ENCODE measurements around the gene PAXX. TPM values are rescaled to one million over a fixed set of nuclear protein-coding genes. Genes with fewer than 3 reads are reported as not detected.
A peak's percentile ranks its signal among the peaks of the same experiment; 100 is the strongest.

Gene PAXX
- total RNA-seq, 1 experiment from 2014 or later = 24.5 TPM

DNA sequence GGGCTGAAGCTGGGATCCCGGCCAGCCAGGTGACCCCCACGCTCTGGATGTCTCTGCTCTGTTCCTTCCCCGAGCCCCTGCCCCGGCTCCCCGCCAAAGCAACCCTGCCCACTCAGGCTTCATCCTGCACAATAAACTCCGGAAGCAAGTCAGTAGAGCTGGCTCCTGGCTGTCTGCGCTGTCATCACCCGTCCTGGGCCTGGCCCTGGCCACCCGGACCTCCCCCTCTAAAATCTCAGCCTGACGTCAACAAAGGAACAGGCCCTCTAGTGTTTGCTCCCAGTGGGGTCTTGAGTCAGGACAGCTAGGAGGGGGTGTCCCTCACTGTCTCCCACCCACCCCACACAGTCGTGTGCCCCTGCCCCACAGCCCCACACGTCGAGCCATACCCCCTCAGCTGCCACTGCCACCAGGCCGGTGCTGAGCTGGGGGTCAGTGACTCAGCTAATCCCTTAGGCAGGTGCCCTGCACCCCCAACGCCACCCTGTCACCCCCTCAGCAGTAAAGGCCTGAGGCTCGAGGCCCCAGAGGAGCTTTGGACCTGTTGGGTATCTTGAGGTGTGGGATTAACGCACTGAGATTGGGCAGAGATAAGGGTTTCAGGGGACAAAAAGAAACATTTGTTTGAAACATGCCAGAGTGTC lies 10.5 kb upstream of the PAXX start:
- no peak for DNase-seq (ENCODE audit: low read depth)

DNA sequence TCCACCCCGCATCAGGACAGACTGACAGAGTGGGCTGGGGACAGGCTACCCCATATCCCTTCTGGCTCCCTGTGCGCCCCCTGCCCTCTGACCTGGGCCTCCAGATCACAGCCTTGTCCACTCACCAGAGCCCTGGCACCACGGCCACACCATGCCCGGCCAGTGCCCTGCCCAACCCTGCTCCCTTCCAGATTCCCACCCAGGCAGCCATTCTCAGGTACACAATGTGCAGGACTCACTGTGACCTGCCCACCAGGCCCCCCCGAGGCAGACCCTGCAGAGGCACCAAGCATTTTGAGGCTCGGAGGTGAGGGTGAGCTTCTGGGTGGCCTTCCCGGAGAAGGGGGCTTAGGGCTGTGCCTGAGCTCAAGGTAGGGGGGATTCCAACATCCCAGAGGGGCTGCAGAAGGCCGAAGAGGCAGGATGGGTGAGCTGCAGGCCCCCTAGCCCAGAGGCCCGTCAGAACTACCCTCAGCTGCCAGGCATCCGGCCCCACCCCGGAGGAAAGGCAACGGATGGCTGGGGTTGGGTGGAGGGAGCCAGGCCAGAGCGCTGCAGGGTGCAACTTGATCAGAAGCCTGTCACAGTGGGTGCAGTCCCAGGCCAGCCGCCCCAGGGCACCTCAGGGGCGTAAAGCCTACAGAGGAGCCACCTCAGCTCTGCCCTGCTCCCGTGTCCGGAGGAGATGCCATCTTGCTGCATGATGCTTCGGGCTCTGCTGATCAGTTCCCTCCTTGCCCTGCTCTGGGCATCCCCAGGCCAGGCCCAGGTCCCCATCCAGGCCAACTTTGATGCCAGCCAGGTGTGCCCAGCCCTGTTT lies 9.8 kb upstream of the PAXX start, which contains the start of gene LCNL1:
LCNL1 (plus strand) TSS at position 762 of the 820 bp plus-strand sequence. CDS start 594 bp downstream, outside the sequence.
- DNase-seq (ENCODE audit: low read depth) = no peak

DNA sequence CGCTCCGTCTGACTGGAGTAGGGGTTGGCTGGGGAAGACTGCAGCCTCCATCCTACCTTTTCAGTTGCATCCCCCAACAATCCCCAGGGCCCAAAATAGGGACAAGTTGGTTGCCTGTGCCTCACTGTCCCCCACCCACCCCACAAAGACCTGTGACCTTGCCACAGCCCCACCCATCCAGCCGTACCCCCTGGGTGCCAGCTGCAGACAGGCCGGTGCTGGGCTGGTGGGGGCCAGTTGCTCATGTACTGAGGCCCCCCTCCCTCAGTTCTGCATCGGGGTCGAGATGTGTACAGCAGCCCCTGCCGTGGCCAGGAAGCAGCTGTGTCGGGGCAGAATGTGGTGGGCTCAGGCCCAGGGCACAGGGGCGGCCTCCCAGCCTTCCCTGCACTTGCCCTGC lies 9.1 kb upstream of the PAXX start:
- DNase-seq (ENCODE audit: low read depth) = no peak

DNA sequence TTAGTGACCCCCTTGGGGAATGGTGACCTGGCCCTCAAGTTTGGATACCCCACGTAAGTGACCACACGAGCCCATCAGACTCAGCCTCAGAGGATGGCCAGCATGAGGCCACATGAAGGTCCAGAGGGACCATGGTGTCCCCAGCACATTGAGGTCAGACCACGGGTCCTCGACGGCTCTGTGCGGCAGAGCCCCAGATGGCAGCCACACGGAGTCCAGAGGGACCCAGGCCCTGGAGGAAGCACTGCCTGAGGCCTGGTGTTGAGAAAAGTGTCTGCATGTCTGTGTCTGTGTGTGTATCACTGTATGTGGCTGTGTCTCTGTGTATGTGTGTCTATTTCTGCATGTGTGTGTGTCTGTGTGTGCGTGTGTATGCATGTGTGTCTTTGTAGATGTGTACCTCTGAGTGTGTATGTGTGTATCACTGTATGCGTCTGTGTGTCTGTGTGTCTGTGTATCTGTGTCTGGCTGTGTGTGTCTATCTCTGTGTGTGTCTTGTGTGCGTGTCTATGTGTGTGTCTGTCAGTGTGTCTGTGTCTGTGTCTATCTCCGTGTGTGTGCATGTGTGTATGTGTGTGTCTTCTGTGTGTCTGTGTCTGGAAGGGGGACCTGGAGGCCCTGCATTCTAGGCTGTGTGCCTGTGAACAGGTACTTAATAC lies 8.4 kb upstream of the PAXX start:
- DNase-seq (ENCODE audit: low read depth) = no peak

DNA sequence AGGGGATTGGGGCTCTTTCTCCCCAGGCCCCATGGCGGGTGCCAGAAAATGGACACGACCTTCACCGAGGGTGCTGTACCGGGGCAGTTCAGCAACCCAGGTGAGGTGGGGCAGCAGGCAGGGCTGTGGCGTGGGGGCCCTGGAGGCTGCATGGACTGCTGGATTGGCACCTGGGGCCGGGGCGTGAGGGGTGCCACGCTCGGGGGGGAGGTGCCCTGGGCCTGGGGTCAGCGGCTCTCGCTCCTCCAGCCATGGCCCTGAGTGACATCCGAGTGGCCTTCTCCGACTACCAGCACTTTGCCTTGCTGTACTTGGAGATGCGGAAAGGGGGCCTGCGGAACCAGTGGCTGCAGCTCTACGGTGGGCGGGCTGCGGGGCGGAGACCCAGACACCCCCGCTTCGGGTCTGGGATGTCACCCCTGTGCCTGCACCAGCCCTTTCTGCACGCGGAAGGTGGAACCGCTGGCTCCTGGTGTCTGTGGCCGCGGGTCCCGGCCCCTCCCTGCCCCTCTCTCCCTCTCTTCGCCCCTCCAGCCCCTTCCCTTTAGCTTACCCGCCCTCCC lies 7.7 kb upstream of the PAXX start:
- DNase-seq (ENCODE audit: low read depth) = no peak

DNA sequence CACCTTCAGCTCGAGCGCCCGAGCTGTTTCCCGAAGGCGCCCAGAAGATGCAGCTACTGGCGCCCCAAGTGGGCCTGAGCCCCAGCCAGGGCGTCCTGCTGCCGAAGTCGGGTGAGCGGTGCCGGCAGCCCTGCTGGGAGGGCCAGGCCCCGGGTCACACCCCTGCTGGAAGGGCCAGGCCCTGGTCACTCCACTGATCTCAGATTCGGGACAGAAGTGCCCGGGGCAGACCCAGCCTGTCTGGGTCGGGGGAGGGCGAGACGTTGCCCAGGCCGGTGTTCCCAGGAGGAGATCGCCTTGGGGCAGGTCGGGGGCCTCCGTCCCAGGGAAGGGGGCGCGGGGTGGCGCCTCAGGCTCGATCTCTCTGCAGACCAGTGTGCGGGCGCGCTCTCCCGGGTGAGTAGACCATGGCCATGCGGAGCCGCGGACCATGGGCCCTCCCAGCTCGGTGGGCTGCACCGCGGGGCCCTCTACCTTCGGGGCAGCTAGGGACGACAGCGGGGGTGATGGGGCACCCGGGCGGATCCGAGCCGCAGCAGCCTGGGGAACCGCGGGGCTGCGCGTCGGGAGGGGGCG lies 7.1 kb upstream of the PAXX start:
- no peak for DNase-seq (ENCODE audit: low read depth)

DNA sequence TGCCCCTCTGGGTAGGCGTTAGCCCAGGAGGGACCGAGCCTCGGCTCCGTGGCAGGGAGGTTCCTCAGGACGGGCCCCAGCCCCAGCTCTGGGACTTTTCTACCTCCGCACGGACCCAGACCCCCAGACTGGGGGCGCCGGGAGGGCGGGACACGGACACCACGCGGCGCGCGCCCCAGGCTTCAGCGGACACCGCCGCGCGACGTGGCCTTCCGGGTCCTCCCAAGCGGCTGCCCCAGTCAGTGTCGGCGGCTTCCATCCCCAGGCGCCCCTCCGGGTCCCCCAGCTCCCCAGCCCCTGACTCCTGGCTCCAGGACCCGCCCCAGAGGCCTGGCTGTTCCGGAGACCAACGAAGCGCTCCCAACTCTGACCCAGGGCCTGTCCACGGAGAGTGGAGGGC lies 6.4 kb upstream of the PAXX start:
- no peak for DNase-seq (ENCODE audit: low read depth)

DNA sequence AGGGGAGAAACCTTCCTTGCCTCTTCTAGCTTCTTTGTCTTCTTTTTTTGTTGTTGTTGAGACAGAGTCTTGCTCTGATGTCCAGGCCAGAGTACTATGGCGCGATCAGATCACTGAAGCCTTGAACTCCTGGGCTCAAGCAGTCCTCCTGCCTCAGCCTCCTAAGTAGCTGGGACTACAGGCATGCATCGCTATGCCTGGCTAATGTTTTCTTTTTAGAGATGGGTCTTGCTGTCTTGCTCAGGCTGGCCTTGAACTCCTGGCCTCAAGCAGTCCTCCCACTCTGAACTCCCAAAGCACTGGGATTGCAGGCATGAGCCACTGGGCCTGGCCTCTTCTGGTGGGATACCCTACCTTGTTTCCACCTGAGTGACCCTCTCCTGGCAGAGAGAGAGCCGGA lies 3.4 kb upstream of the PAXX start:
- DNase-seq (ENCODE audit: low read depth) = no peak

DNA sequence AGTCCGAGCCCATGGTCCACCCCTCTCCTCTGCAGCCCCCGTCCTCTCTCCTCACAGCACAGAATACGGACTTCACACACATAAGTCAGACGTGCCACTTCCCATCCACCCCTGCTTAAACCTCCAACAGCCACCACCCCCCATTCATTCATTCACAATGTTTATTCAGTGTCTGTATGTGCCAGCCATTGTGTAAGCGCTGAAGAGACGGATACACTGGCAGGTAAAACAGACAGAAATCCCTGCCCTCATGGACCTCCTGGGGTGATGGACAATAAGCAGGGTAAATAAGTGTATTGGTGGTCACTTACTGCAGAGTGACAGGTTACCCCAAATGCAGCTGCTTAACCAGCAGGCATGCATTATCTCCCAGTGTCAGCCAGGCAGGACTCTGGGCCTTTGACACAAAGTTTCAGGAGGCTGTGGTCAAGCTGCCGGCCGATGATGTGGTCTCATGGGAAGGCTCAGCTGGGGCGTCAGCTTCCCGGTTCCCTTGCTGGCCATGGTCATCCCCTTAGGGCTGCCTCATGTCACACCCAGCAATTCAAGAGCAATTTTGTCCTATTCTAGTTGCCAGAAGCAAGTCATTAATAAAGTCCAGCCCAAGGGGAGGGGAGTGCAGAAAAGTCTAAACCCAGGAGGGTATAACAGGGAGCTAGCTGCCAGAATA lies 1.8 kb upstream of the PAXX start:
- no peak for DNase-seq (ENCODE audit: low read depth)

DNA sequence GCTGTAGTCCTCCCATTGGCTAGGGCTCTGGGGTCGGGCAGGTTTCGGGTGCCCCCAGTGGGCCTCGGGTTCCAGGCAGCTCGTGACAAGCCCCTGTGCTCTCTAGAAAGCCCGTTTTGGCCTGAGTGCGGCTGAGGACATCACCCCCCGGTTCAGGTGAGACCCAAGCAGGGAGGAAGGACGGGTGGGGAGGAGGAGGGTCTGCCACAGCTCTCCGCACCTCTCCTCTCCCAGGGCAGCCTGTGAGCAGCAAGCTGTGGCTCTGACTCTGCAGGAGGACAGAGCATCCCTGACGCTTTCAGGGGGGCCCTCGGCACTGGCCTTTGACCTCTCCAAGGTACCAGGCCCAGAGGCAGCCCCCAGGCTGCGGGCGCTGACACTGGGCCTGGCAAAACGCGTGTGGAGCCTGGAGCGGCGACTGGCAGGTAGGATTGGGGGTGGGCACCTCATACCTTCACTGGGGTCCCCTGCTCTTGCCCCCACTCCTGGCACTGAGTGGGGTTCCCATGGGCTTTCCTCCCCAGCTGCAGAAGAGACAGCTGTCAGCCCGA lies 672 bp downstream of the PAXX start:
- DNase-seq (ENCODE audit: low read depth) = no peak

DNA sequence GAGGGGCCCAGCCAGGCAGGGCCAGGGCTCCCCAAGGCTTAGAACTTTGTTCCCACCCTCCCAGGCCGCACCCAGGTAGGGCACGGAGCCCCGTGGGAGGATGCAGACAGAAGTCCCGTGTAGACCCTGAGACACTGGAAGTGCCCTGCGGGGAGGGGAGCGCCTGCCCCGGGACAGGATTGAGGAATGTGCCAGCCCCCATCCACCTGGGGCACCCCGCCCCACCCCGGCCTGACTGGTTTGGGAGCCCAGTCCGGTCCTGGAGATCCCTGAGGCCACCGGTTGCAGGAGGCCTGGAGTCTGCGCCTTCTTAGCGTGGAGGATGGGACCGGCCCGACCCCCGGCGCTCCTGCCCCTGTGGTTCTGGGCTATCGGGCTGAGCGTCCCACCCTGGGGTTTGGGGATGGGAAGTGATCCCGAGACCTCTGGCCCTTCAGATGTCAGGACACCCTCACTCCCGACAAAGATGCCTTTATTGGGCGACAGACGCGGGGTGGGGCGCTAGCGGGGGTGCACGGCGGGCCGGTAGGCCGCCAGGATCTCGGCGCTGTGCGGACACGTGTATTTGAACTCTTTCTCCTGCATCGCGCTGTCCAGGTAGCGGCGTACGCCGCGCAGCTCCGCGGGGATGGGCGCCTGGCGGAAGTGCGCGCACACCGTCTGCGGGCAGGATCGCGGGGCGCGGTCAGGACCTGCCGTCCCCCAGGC lies 2.1 kb downstream of the PAXX start:
- DNase-seq (ENCODE audit: low read depth) = no peak

DNA sequence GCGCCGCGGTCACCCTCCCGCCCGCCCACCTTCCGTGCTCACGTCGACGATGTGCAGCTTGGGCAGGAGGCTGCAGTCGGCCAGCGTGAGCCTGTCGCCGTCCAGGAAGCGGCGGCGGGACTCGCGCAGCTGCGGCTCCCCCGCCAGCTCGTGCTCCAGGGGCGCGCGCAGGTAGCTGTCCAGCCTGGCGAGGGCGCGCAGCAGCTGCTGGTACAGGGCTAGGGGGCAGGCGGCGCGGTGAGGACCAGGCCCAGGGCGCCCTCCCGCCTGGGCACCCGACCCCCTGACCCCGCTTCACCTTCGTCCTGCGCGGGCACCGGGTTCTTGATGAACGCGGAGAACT lies 2.6 kb downstream of the PAXX start:
- no peak for DNase-seq (ENCODE audit: low read depth)

DNA sequence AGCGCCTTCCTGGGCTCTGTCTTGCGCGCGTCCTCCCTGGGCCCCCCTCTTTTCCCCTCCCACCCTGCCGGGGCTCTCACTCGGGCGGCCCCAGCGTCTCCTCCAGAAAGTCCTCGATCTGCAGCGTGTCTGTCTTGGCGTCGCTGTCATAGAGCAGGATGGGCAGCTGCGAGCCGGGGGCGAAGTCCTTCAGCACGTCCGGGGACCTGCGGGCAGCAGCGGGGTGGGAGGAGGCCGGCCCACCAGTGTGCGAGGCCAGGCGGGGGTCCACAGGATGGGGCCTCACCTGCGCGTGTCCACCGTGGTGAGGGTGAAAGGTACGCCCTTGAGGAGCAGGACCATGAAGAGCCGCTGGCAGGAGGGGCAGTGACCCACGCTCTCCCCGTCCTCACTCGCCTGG lies 3.1 kb downstream of the PAXX start:
- no peak for DNase-seq (ENCODE audit: low read depth)

DNA sequence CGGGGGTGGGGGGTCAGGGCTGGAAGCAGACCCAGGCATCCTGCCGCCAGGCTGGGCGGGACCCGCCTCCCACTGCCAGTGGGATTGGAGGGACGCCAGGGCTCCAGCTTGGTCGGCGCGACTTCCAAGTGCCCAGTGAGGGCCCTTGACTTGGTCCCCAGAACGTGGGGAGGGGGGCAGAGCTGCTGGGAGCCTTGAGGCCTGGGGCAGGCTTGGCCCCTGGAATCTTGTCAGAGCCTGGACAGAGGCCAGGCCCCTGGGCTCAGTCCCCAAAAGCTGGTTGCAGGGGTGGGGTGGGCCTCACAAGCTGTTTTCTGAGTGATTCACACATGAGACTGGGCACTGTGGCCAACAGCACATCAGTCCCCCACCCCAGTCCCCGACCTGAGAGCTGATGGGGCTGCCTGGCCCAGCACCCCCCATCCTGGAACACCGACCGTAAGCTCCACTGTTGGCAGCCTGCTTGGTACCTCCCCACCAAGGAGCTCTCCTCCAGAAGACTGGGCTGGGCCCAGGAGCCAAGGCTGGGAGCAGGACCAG lies 3.6 kb downstream of the PAXX start:
- peak; percentile 28 for DNase-seq (ENCODE audit: low read depth)

DNA sequence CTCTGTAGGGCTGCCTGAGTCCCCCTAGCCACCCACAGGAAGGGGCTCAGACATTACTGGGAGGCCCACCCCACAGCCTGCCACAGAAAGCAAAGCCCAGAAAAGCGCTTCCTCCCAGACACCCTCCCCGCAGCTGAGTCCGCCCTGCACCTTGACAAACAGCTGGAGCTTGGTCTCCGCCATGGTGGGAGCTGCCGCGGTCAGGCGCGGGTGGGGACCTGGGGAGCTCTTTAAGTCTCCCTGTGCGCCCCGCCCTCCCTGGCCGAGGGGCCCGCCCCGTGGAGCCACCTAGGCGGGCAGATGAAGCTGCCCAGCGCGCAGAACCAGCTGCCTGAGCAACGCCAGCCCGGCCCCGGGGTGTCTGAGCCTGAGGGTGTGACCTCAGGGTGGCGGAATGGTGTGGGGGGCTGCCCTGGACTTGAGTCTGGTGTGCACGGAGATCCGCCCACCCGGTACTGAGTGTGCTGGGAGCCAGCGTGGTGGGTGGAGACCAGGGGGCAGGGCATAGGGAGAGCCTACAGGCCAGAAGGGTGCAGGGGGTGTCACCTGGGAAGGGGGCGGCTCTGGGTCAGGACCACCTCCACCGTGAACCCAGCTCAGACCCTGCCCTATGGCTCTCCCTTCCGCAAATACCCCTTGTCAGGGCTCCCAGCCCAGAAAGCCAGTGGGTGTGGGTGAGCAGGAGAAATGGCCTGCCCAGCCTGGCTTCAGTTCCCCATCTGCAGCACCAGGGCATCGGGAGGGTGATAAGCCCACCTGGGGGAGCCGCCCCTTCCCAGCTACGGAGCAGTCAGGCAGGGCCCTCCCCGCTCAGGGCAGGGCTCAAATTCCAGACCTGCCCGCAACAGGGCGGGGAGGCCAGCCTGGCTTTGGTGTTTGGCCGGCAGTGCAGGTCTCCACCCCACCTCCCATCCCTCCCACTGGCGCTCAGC lies 4.4 kb downstream of the PAXX start, which contains the start of gene CLIC3:
CLIC3 (minus strand) TSS at position 208 of the 932 bp plus-strand sequence; CDS start at position 183, 25 bp downstream.
- peak; percentile 15 for DNase-seq (ENCODE audit: low read depth)

DNA sequence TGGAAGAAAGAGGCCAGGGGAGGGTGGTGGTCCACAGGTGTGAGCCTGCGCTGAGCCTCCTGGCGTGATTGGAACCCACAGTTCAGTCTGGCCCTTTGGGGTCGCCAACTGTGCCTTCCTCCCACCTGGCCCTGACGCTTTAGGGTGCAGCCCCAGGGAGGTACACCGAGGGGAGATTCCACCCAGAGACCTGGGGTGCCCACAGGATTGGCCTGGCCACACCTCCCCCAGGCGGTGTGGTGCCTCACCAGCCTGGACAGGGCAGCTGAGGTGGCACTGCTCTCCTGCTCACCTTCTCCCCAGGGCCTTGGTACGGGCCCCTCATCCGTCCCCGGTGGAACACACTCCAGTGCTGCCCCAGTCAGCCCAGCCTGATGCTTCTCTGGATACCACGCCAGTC lies 5.1 kb downstream of the PAXX start:
- no peak for DNase-seq (ENCODE audit: low read depth)

DNA sequence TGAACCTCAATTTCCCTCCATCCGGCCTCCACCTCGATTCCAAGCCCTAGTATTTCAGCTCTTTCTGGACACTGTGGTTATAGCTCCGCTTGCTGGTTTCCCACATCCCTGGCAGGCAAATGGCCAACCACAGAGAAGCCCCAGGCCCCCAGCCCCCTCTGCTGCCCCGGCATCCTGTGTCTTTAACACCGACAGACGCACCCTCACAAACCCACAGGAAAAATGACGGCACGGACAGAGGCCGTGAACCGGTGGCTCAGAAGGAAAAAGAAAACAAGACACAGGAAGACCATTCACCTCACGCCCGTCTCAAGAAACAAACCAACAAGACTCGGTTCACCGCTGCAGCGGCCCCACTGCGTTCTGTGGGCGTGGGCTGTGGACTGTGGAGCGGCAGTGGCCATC lies 5.6 kb downstream of the PAXX start:
- DNase-seq (ENCODE audit: low read depth) = peak; percentile 13

DNA sequence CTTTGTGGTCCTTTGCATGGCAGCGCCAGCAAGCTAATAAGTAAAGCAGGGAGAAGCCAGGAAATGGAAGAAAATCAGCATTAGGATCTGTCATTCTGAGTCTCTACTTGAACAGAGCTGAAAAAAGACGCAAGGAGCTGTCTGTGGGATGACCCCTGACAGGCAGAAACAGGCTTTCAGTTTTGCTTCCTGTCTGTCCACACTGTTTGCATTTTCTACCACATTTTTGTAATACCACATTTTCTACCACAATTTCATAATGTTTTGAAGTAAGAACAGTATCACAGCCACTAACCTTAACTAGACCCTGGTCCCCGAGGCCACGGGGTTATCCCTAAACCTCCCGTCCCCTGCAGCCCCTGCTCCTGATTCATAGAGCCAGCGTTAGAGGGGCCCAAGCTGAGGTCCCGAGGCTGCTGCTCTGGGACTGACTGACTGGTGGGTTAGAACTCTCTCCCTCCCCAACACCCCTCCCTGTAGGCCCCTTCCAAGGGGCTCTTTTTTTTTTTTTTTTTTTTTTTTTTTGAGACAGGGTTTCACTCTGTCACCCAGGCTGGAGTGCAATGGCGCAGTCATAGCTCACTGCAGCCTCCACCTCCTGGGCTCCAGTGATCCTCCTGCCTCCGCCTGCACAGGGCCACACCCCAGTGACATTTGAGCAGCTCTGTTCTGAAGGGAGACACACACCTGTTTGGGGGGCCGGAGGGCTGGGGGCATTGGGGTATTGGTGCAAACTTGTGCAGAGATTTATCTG lies 8.1 kb downstream of the PAXX start:
- DNase-seq (ENCODE audit: low read depth) = peak; percentile 35

Measured in RPMI7951 (cell line).